Prostate gland (tissue), 2 donors: ENCODE results near the gene PDE4D.

Experiments
- CTCF ChIP-seq, 4 experiments: fragments of 200-600 bp in 2 of 4; fragments of 450-650 bp in 2 of 4; sonication (generic) in 2 of 4; IDR thresholded peaks; 1 replicate in 3 of 4; 2 replicates in 1 of 4; pipeline ENCODE4 v1.5.1; 2016 to 2019; ENCODE audit warnings: antibody characterized with exemption in 4 of 4, mild to moderate bottlenecking in 2 of 4, moderate library complexity in 2 of 4
- POLR2AphosphoS5 ChIP-seq: sonication (generic); formaldehyde crosslinking; IDR thresholded peaks from one replicate; pipeline ENCODE4 v1.6.1; 2017; ENCODE audit warnings: antibody characterized with exemption

GRCh38 chr5:59769832-59770231, 123.7 kb downstream of the PDE4D start:
- TF ChIP-seq CTCF (IDR thresholded peaks at IDR 0.05) (no peak), POLR2AphosphoS5 (no peak)
